Pancreas (tissue), 10 donors: Measurements from ENCODE around the gene CMTM7. TPM values are rescaled to one million over a fixed set of nuclear protein-coding genes. Genes with fewer than 3 reads are reported as not detected.
"Not testable (repeated sequence)": the region's sequence is repeated elsewhere in the genome, so short reads cannot be mapped to it uniquely, and the experiment has no call there.

ENCODE experiments used
- ATAC-seq, 4 donors: fragments of 200-7000 bp; cut with Tn5 transposase; one replicate each; pipeline versions ENCODE4 v1.8.0 to v1.9.1; 2020; ENCODE audit warnings: mild to moderate bottlenecking in 4 of 4, moderate library complexity in 4 of 4
- DNase-seq, 6 donors: peaks; one replicate each; pipeline ENCODE4 v3.0.0-alpha.2; 2020
- FAIRE-seq: peaks from 2 replicates; lab custom pipeline; 2012; peaks lifted over from hg19 to GRCh38; lab: Jason Lieb, UNC
- H3K27ac ChIP-seq, 4 donors: fragments of 200-600 bp; sonication (generic); 1 replicate in 3 of 4; 2 replicates in 1 of 4; pipeline versions ENCODE4 v1.5.0 to v1.8.0; 2020
- H3K27me3 ChIP-seq, 4 donors: fragments of 200-600 bp; one replicate each; pipeline ENCODE4 v1.8.0; 2021
- H3K36me3 ChIP-seq, 3 donors: fragments of 200-600 bp; sonication (generic) in 1 of 3; one replicate each; pipeline versions ENCODE4 v1.5.0 to v1.8.0; 2020 to 2021
- H3K4me1 ChIP-seq, 3 donors: fragments of 200-600 bp; one replicate each; pipeline ENCODE4 v1.8.0; 2021
- H3K4me3 ChIP-seq, 4 donors: fragments of 200-600 bp; sonication (generic) in 2 of 4; one replicate each; pipeline versions ENCODE4 v1.5.0 to v1.8.0; 2020 to 2021
- H3K9me3 ChIP-seq, 4 donors: fragments of 200-600 bp; one replicate each; pipeline ENCODE4 v1.8.0; 2021
- CTCF ChIP-seq, 4 donors: fragments of 200-600 bp; sonication (generic) in 3 of 4; IDR thresholded peaks; one replicate each; pipeline versions ENCODE4 v1.5.0 to v1.8.0; 2021; ENCODE audit warnings: antibody characterized with exemption in 4 of 4
- WGBS, 2 donors: extraction: QIAGEN DNeasy Blood & Tissue Kit; methylation state at CpG; one replicate each; pipeline ENCODE4 v1.1.7; 2013; 5-methylcytosine and 5-hydroxymethylcytosine counted together
- intact Hi-C, 3 donors: fragments of 100-400 bp; cut with DNase I; formaldehyde crosslinking; loops; one replicate each; pipeline versions ENCODE4 v1.11.1 to v1.14.2; 2022
- polyA plus RNA-seq, 2 donors: library from polyadenylated mRNA; stranded (reverse); fragments of 200-250 nt; gene quantifications; one replicate each; pipeline ENCODE4 v1.2.3, GENCODE V29; 2013
- total RNA-seq, 6 donors: library from RNA; stranded (reverse); fragmentation: NEBNext Ultra II Directional in 4 of 6; extraction: Animal tissue kit (Norgen Biotek cat#: 25700) in 4 of 6; gene quantifications; one replicate each; pipeline versions ENCODE4 v1.2.1 to v1.2.4, GENCODE V29; 2021 to 2023
- donor health status: healthy with polysubstance abuse.
- donor health status: DM: no; HTN: no; CAD: no; lungs with moderate emphysema.
- donor health status: DM: no; HTN: no; CAD: no.
- donor health status: control.
- donor health status: control.
- donor health status: Bipolar disorder and iron deficiency.
- donor health status: DM: yes; HTN: yes; CAD: no.
- donor health status: DM: no; HTN: no; CAD: no.
- donor health status: DM: no; HTN: no; CAD: no.
- donor health status: DM: yes; HTN: yes; CAD: no.

The CMTM7 gene
- total and polyA plus RNA-seq, 8 donors: 6.1 to 23.8 (median 12.0) TPM

GRCh38 chr3:32459450-32459849 lies 67.8 kb downstream of the CMTM7 start:
- DNase-seq (no peak), ATAC-seq (no peak), FAIRE-seq (no peak)
- intact Hi-C loops: no loop called here
- peaks cover 0 to 6% (median 0%) of the 10 kb centered on the region in 3 donors for H3K4me1 ChIP-seq
- H3K27me3 ChIP-seq: no peaks in the 10 kb centered on the region
- H3K4me3 ChIP-seq: no peak overlapping the region
- 83 to 92% methylated on average over 5 of the region's 5 CpGs for WGBS, 2 donors
- H3K27ac ChIP-seq: no peak overlapping the region
- no peak for TF ChIP-seq CTCF (IDR thresholded peaks at IDR 0.05)
- H3K9me3 ChIP-seq: no peaks in the 10 kb centered on the region
- H3K36me3 ChIP-seq: no peaks in the 10 kb centered on the region

GRCh38 chr3:32460031-32460749 lies 68.5 kb downstream of the CMTM7 start:
- ATAC-seq (peak in 3 of 4 donors; percentile 16 to 37 (median 24)), FAIRE-seq (no peak), DNase-seq (no peak)
- Histone ChIP-seq H3K36me3 (no peaks in the 10 kb centered on the region), H3K4me1 (peaks cover 0 to 6% (median 0%) of the 10 kb centered on the region in 3 donors), H3K9me3 (no peaks in the 10 kb centered on the region), H3K4me3 (no peak overlapping the region), H3K27me3 (no peaks in the 10 kb centered on the region), H3K27ac (no peak overlapping the region)
- WGBS, 2 donors: 82 to 90% methylated on average over 15 of the region's 15 CpGs
- no peak for TF ChIP-seq CTCF (IDR thresholded peaks at IDR 0.05)
- intact Hi-C loops: loop anchor here in 1 of 3 donors (10.0 kb wide), 2 partner anchors 75 to 285 kb away; no protein-coding TSS in a partner anchor

GRCh38 chr3:32460817-32461496 lies 69.3 kb downstream of the CMTM7 start:
- H3K9me3 ChIP-seq, H3K4me3 ChIP-seq, H3K27ac ChIP-seq, H3K27me3 ChIP-seq, DNase-seq, H3K36me3 ChIP-seq, H3K4me1 ChIP-seq, ATAC-seq, FAIRE-seq: not testable (repeated sequence)
- WGBS, 2 donors: 88 to 93% methylated on average over 10 of the region's 10 CpGs
- intact Hi-C loops: loop anchor here in 1 of 3 donors (10.0 kb wide), 2 partner anchors 76 to 286 kb away; no protein-coding TSS in a partner anchor

- WGBS, 2 donors: 39 to 44% methylated on average over 6 to 8 of the region's 9 CpGs
- not testable (repeated sequence) for ATAC-seq, DNase-seq, H3K4me3 ChIP-seq, H3K9me3 ChIP-seq, H3K36me3 ChIP-seq, H3K4me1 ChIP-seq, FAIRE-seq, H3K27me3 ChIP-seq
- intact Hi-C loops: loop anchor here in 1 of 3 donors (10.0 kb wide), 2 partner anchors 78 to 288 kb away; no protein-coding TSS in a partner anchor
- H3K27ac ChIP-seq: peak overlapping the region in 2 of 4 donors; percentile 48 to 57
Measured at GRCh38 chr3:32462191-32462986, 70.7 kb downstream of the CMTM7 start.

- H3K9me3 ChIP-seq, H3K4me3 ChIP-seq, H3K27ac ChIP-seq, ATAC-seq, DNase-seq, H3K27me3 ChIP-seq, H3K36me3 ChIP-seq, H3K4me1 ChIP-seq, FAIRE-seq: not testable (repeated sequence)
- 92 to 96% methylated on average over 7 of the region's 7 CpGs for WGBS, 2 donors
- intact Hi-C loops: loop anchor here in 1 of 3 donors (10.0 kb wide), 2 partner anchors 79 to 289 kb away; no protein-coding TSS in a partner anchor
Measured at GRCh38 chr3:32463415-32463814, 71.8 kb downstream of the CMTM7 start.

- H3K4me3 ChIP-seq, FAIRE-seq, ATAC-seq, H3K9me3 ChIP-seq, H3K27ac ChIP-seq, DNase-seq, H3K27me3 ChIP-seq, H3K36me3 ChIP-seq: not testable (repeated sequence)
- 93 to 95% methylated on average over 6 to 7 of the region's 7 CpGs for WGBS, 2 donors
- intact Hi-C loops: loop anchor here in 1 of 3 donors (10.0 kb wide), 2 partner anchors 80 to 290 kb away; no protein-coding TSS in a partner anchor
- peaks cover 0 to 14% (median 4%) of the 10 kb centered on the region in 3 donors for H3K4me1 ChIP-seq
Measured at GRCh38 chr3:32464726-32465125, 73.1 kb downstream of the CMTM7 start.

- not testable (repeated sequence) for H3K27me3 ChIP-seq, H3K36me3 ChIP-seq, H3K4me3 ChIP-seq, ATAC-seq, FAIRE-seq, H3K9me3 ChIP-seq, H3K27ac ChIP-seq, DNase-seq
- intact Hi-C loops: loop anchor here in 1 of 3 donors (10.0 kb wide), 2 partner anchors 82 to 292 kb away; no protein-coding TSS in a partner anchor
- H3K4me1 ChIP-seq: peaks cover 0 to 12% (median 4%) of the 10 kb centered on the region in 3 donors
- WGBS, 2 donors: 94 to 96% methylated on average over 6 of the region's 6 CpGs
Measured at GRCh38 chr3:32466808-32467207, 75.2 kb downstream of the CMTM7 start.
